ENCODE results near the gene MED19.
A peak's percentile ranks its signal among the peaks of the same experiment; 100 is the strongest.

Gene MED19

GRCh38 chr11:57681168-57681567, 30.8 kb downstream of the MED19 start:
- no peak overlapping the region for H3K27ac ChIP-seq
- ChIA-PET POLR2A (ENCODE audit: low non-redundant PET) (interaction anchor here (0.5 kb wide), 1 partner anchor 14 kb away, joined by 7 read pairs; no protein-coding TSS in a partner anchor), CTCF (interaction anchor here (0.7 kb wide), 1 partner anchor 101 kb away, joined by 3 read pairs; no protein-coding TSS in a partner anchor)
- TF ChIP-seq CTCF (conservative IDR thresholded peaks at IDR 0.05; ENCODE audit: low read depth), result no peak
- DNase-seq (ENCODE audit: low spot score), result no peak

GRCh38 chr11:57680552-57680874, 31.5 kb downstream of the MED19 start:
- DNase-seq (ENCODE audit: low spot score), result peak; percentile 62
- peak overlapping the region; percentile 98 for H3K27ac ChIP-seq
- POLR2A ChIA-PET (ENCODE audit: low non-redundant PET), result no interaction called here
- no peak for TF ChIP-seq CTCF (conservative IDR thresholded peaks at IDR 0.05; ENCODE audit: low read depth)
- CTCF ChIA-PET, result interaction anchor here (0.7 kb wide), 1 partner anchor 101 kb away, joined by 3 read pairs; no protein-coding TSS in a partner anchor

GRCh38 chr11:57679396-57679795, 32.6 kb downstream of the MED19 start:
- TF ChIP-seq CTCF (conservative IDR thresholded peaks at IDR 0.05; ENCODE audit: low read depth), result no peak
- POLR2A ChIA-PET (ENCODE audit: low non-redundant PET), result no interaction called here
- H3K27ac ChIP-seq, result peak overlapping the region; percentile 98
- DNase-seq (ENCODE audit: low spot score), result peak; percentile 79
- CTCF ChIA-PET, result no interaction called here

GRCh38 chr11:57675176-57675941, 36.7 kb downstream of the MED19 start:
- DNase-seq (ENCODE audit: low spot score), result no peak
- TF ChIP-seq CTCF (conservative IDR thresholded peaks at IDR 0.05; ENCODE audit: low read depth), result no peak
- POLR2A ChIA-PET (ENCODE audit: low non-redundant PET), result no interaction called here
- no peak overlapping the region for H3K27ac ChIP-seq
- CTCF ChIA-PET, result interaction anchor here (0.6 kb wide), 1 partner anchor 33 kb away, joined by 3 read pairs; no protein-coding TSS in a partner anchor

GRCh38 chr11:57674251-57674650, 37.8 kb downstream of the MED19 start:
- DNase-seq (ENCODE audit: low spot score), result no peak
- no peak for TF ChIP-seq CTCF (conservative IDR thresholded peaks at IDR 0.05; ENCODE audit: low read depth)
- CTCF ChIA-PET, result no interaction called here
- no peak overlapping the region for H3K27ac ChIP-seq
- POLR2A ChIA-PET (ENCODE audit: low non-redundant PET), result no interaction called here

- TF ChIP-seq CTCF (conservative IDR thresholded peaks at IDR 0.05; ENCODE audit: low read depth), result no peak
- peak overlapping the region; percentile 99 for H3K27ac ChIP-seq
- ChIA-PET POLR2A (ENCODE audit: low non-redundant PET) (no interaction called here), CTCF (no interaction called here)
- DNase-seq (ENCODE audit: low spot score), result no peak
These were observed 43.6 kb downstream of the MED19 start for GRCh38 chr11:57668434-57668782.
